ENCODE measurements around the gene HIF1AN.

The HIF1AN gene
- total RNA-seq, result 43.3 to 99.3 (median 64.6) reads per million in 17 experiments

- peak; percentile 96 to 98 (median 98) for DNase-seq
Measured at GRCh38 chr10:100535715-100536353, at the start of gene HIF1AN. Gene HIF1AN, plus strand, starts transcription at chr10:100535943. Its CDS starts 16 bp downstream, at chr10:100535959.

- DNase-seq, result no peak
Measured at GRCh38 chr10:100487529-100487928, 48.2 kb upstream of the HIF1AN start.

- DNase-seq, result peak; percentile 5 to 48 (median 31)
Measured at GRCh38 chr10:100489396-100489795, 46.3 kb upstream of the HIF1AN start.

GRCh38 chr10:100490531-100490930 lies 45.2 kb upstream of the HIF1AN start:
- DNase-seq, result no peak

GRCh38 chr10:100496567-100496966 lies 39.2 kb upstream of the HIF1AN start:
- no peak for DNase-seq

- no peak for DNase-seq
Measured at GRCh38 chr10:100498059-100498458, 37.7 kb upstream of the HIF1AN start.

- DNase-seq, result no peak
Measured at GRCh38 chr10:100501423-100501822, 34.3 kb upstream of the HIF1AN start.

- DNase-seq, result no peak
Measured at GRCh38 chr10:100502926-100503494, 32.7 kb upstream of the HIF1AN start.

- DNase-seq, result no peak
Measured at GRCh38 chr10:100504096-100504495, 31.6 kb upstream of the HIF1AN start.

- DNase-seq, result no peak
Measured at GRCh38 chr10:100505164-100505563, 30.6 kb upstream of the HIF1AN start.

- DNase-seq, result no peak
Measured at GRCh38 chr10:100506596-100507356, 29.0 kb upstream of the HIF1AN start.

GRCh38 chr10:100507357-100507732 lies 28.4 kb upstream of the HIF1AN start:
- no peak for DNase-seq

GRCh38 chr10:100508266-100508665 lies 27.5 kb upstream of the HIF1AN start:
- DNase-seq, result no peak

- DNase-seq, result peak; percentile 53 to 62 (median 59)
Measured at GRCh38 chr10:100508691-100509150, 27.0 kb upstream of the HIF1AN start.

- DNase-seq, result no peak
Measured at GRCh38 chr10:100509241-100509840, 26.4 kb upstream of the HIF1AN start.

- no peak for DNase-seq
Measured at GRCh38 chr10:100510533-100511308, 25.0 kb upstream of the HIF1AN start.

- no peak for DNase-seq
Measured at GRCh38 chr10:100515612-100516011, 20.1 kb upstream of the HIF1AN start.

GRCh38 chr10:100516847-100517246 lies 18.9 kb upstream of the HIF1AN start:
- DNase-seq, result no peak

GRCh38 chr10:100518761-100519241 lies 16.9 kb upstream of the HIF1AN start:
- peak; percentile 71 to 85 (median 80) for DNase-seq

GRCh38 chr10:100519311-100520051 lies 16.3 kb upstream of the HIF1AN start, which contains the start of gene SEC31B:
Gene SEC31B, minus strand, starts transcription at chr10:100519861. Its CDS starts 2,909 bp downstream, at chr10:100516952.
- DNase-seq, result no peak

- DNase-seq, result no peak
Measured at GRCh38 chr10:100520811-100521210, 14.9 kb upstream of the HIF1AN start.

Data from suppressor macrophage (primary cell).